NCI-H2227 (cell line): ENCODE results near the gene DSCAML1.
A peak's percentile ranks its signal among the peaks of the same experiment; 100 is the strongest.

Experiments used
- DNase-seq: peaks from one replicate; lab custom pipeline; 2025; ENCODE audit not compliant: unreplicated experiment; lab: John Stamatoyannopoulos, UW

Gene DSCAML1

GRCh38 chr11:117795638-117796455, 1.2 kb downstream of the DSCAML1 start:
- DNase-seq, result peak; percentile 12

GRCh38 chr11:117794772-117795629, 2.0 kb downstream of the DSCAML1 start:
- DNase-seq, result no peak

GRCh38 chr11:117794135-117794534, 2.9 kb downstream of the DSCAML1 start:
- no peak for DNase-seq

- no peak for DNase-seq
Observed at GRCh38 chr11:117793583-117793982, 3.4 kb downstream of the DSCAML1 start.

GRCh38 chr11:117792992-117793391, 4.0 kb downstream of the DSCAML1 start:
- no peak for DNase-seq

- peak; percentile 52 for DNase-seq
Observed at GRCh38 chr11:117792241-117792640, 4.8 kb downstream of the DSCAML1 start.

- no peak for DNase-seq
Observed at GRCh38 chr11:117790279-117790678, 6.7 kb downstream of the DSCAML1 start.

GRCh38 chr11:117789241-117789640, 7.8 kb downstream of the DSCAML1 start:
- no peak for DNase-seq

GRCh38 chr11:117786135-117786870, 10.7 kb downstream of the DSCAML1 start:
- peak; percentile 19 for DNase-seq

GRCh38 chr11:117782101-117782500, 14.9 kb downstream of the DSCAML1 start:
- DNase-seq, result no peak

GRCh38 chr11:117781627-117782026, 15.4 kb downstream of the DSCAML1 start:
- no peak for DNase-seq

GRCh38 chr11:117780456-117780855, 16.6 kb downstream of the DSCAML1 start:
- DNase-seq, result no peak

GRCh38 chr11:117774553-117774952, 22.5 kb downstream of the DSCAML1 start:
- no peak for DNase-seq

GRCh38 chr11:117772360-117772759, 24.7 kb downstream of the DSCAML1 start:
- DNase-seq, result no peak

GRCh38 chr11:117771841-117772240, 25.2 kb downstream of the DSCAML1 start:
- DNase-seq, result no peak

- no peak for DNase-seq
Observed at GRCh38 chr11:117771197-117771596, 25.8 kb downstream of the DSCAML1 start.

GRCh38 chr11:117770061-117770460, 27.0 kb downstream of the DSCAML1 start:
- DNase-seq, result no peak

GRCh38 chr11:117769533-117769932, 27.5 kb downstream of the DSCAML1 start:
- no peak for DNase-seq

GRCh38 chr11:117768506-117768905, 28.5 kb downstream of the DSCAML1 start:
- DNase-seq, result no peak

- no peak for DNase-seq
Observed at GRCh38 chr11:117767071-117767470, 29.9 kb downstream of the DSCAML1 start.

- no peak for DNase-seq
Observed at GRCh38 chr11:117766576-117766975, 30.4 kb downstream of the DSCAML1 start.
